OCI-LY1 (cell line): ENCODE measurements around the gene GNRHR.

Experiments
- CTCF ChIP-seq: fragments of 200-600 bp; sonication (generic), shearing (Covaris generic); IDR thresholded peaks from 2 replicates; pipeline ENCODE4 v1.5.1; 2017; ENCODE audit warnings: mild to moderate bottlenecking, antibody characterized with exemption, low read length, moderate library complexity, mixed read lengths
- EZH2 ChIP-seq: fragments of 200-600 bp; sonication (generic), shearing (Covaris generic); IDR thresholded peaks from 2 replicates; pipeline ENCODE4 v1.8.0; 2017; ENCODE audit warnings: borderline replicate concordance, mixed run types, mild to moderate bottlenecking, antibody characterized with exemption, low read length, moderate library complexity, mixed read lengths

GRCh38 chr4:67714248-67714583 is 40.0 kb downstream of the GNRHR start:
- TF ChIP-seq CTCF (no peak), EZH2 (no peak)
